HUES48 (cell line): ENCODE results near the gene SMS.
A peak's percentile ranks its signal among the peaks of the same experiment; 100 is the strongest.

ENCODE experiments used
- H3K27ac ChIP-seq: one replicate; pipeline ENCODE4 v1.7.0; 2013; ENCODE audit warnings: low read depth, low read length, inconsistent platforms
- H3K27me3 ChIP-seq: 2 replicates; pipeline ENCODE4 v1.6.1; 2013; ENCODE audit warnings: mild to moderate bottlenecking, low read length; ENCODE audit not compliant: control insufficient read depth, insufficient read depth
- H3K36me3 ChIP-seq: 2 replicates; pipeline ENCODE4 v1.6.1; 2013; ENCODE audit warnings: low read length; ENCODE audit not compliant: control insufficient read depth, insufficient read depth
- H3K4me1 ChIP-seq: 2 replicates; pipeline ENCODE4 v1.6.1; 2013; ENCODE audit warnings: mild to moderate bottlenecking, low read length; ENCODE audit not compliant: control insufficient read depth, insufficient read depth
- H3K4me3 ChIP-seq: 2 replicates; pipeline ENCODE4 v1.5.1; 2013; ENCODE audit warnings: mild to moderate bottlenecking, low read depth, low read length
- H3K9ac ChIP-seq: 2 replicates; pipeline ENCODE4 v1.6.1; 2013; ENCODE audit warnings: mild to moderate bottlenecking, low read depth, low read length, moderate library complexity
- H3K9me3 ChIP-seq: 2 replicates; pipeline ENCODE4 v1.6.1; 2013; ENCODE audit warnings: low read length; ENCODE audit not compliant: control insufficient read depth, insufficient read depth

The SMS gene

DNA sequence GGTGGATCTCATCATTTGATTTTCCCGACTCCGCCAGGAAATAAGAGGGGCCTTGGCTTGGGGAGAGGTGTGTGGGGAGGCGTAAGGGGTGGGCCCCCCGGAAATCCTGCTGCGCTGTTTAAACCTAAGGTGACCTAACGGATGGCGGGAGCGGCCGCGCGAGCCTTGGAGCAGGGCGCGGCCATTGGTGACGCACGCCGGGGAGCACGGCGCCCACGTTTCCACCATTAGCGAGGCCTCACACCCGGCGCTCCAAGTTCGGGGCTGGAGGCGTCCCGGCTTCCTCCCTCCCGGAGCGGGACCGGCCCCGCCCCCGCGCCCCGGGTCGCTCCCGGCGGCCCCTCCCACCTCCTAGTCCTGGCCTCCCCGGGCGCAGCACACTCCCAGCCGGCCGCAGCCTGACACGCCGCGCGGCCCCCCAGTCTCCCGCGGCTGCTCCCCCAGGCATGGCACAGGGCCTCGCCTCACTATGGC lies at the start of gene SMS:
SMS (plus strand) TSS at position 354 of the 474 bp plus-strand sequence; CDS start at position 470, 116 bp downstream.
- peak within 1 kb of the TSS; percentile 81 for H3K9ac ChIP-seq
- 0 out of 2 replicates have a peak, but pooled peaks cover 11% of the 10 kb centered on the region for H3K36me3 ChIP-seq
- peaks cover 41% of the 10 kb centered on the region for H3K4me1 ChIP-seq
- peak within 1 kb of the TSS; percentile 87 for H3K4me3 ChIP-seq
- H3K27me3 ChIP-seq: peaks cover 4% of the 10 kb centered on the region; the same call in 1 of the 2 replicates
- H3K9me3 ChIP-seq: no peaks in the 10 kb centered on the region
- H3K27ac ChIP-seq: peak within 1 kb of the TSS; percentile 72

DNA sequence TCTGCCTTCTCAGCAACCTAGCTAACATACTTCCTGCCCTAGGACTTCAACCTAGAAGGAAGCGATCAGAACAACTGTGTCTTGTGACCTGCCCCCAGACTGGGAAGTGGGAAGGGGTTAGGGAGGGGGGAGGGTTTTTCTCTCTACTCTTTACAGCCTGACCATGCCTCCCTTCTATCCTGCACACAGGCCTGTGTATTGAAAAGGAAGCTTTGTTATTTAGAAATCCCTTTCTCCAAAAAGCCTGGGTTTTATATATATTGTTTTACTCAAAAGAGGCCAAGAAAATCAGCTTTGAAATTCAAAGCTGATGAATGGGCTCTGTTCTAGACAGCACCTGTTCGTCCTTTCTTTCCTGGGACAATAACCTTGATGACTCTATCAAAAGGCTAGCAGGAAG lies 35.2 kb upstream of the SMS start:
- peak overlapping the region; percentile 86 for H3K27ac ChIP-seq
- peaks cover 31% of the 10 kb centered on the region for H3K4me1 ChIP-seq

DNA sequence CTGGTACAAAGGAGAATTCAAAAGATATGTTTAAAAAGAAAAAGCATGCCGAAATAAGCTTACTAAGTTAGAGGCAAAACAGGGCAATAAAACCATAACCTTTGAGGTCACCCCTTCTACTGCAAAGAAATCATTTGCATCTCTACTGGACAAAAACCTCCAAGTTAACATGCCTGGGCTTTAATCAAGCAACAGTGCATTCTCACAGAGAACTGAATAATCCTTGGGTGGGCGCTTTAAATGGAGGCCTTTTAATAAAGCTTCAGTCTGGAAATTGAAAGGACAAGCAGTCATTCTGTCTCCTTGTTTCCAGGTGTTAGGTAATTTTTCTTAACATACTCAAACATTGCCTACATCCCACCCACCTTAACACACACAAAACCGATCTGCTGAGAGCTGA lies 34.6 kb upstream of the SMS start:
- Histone ChIP-seq H3K9ac (no peak overlapping the region), H3K27me3 (no peaks in the 10 kb centered on the region), H3K4me3 (no peak overlapping the region), H3K27ac (peak overlapping the region; percentile 86), H3K36me3 (no peaks in the 10 kb centered on the region), H3K4me1 (peaks cover 31% of the 10 kb centered on the region), H3K9me3 (no peaks in the 10 kb centered on the region)

More for the DNA sequence above, 35.2 kb upstream of the SMS start:
- Histone ChIP-seq H3K9me3 (no peaks in the 10 kb centered on the region), H3K9ac (no peak overlapping the region), H3K4me3 (no peak overlapping the region), H3K36me3 (no peaks in the 10 kb centered on the region), H3K27me3 (no peaks in the 10 kb centered on the region)

DNA sequence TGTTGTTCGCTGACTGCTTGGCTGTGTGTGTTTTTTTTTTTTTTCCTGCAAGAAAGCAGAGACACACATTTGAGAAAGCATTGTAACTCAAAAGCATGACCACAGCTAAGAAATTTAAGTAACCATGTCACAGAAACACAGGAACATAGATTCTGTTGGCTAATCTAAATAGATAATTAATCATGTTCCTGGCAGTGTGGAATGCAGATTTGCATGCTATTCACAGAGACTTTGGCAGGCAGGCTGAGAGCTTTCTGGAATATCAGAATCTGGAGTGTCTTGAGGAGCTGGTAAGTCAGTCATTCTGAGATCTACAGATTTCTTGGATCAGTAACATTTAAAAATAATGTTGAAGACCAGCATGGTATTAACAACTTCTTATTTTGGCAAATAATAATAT lies 33.2 kb upstream of the SMS start:
- Histone ChIP-seq H3K9me3 (no peaks in the 10 kb centered on the region), H3K4me3 (no peak overlapping the region), H3K36me3 (no peaks in the 10 kb centered on the region), H3K27me3 (no peaks in the 10 kb centered on the region), H3K27ac (no peak overlapping the region), H3K9ac (no peak overlapping the region; the same call in 1 of the 2 replicates), H3K4me1 (peaks cover 31% of the 10 kb centered on the region)

DNA sequence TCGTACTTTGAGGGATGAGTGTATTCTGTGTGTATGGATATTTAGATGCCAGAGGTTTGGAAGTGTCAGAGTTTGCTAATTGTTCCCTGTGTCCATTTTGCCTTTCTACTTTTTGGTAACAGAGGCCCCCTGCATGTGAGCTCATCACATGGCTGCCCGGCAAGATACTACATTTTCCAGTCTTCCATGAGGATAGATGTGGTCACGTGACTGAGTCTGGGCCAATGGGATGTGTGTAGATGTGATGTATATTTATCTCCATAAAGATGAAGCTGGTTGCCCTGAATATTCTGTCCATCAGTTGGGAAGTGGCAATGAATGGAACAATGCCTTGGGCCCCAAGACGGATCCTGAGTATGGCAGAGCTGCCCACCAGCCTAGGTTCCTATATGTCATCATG lies 29.0 kb upstream of the SMS start:
- peaks cover 10% of the 10 kb centered on the region; the same call in 1 of the 2 replicates for H3K4me1 ChIP-seq
- no peaks in the 10 kb centered on the region for H3K27me3 ChIP-seq
- no peak overlapping the region for H3K4me3 ChIP-seq
- H3K9ac ChIP-seq: no peak overlapping the region
- no peaks in the 10 kb centered on the region for H3K9me3 ChIP-seq
- H3K27ac ChIP-seq: no peak overlapping the region
- no peaks in the 10 kb centered on the region for H3K36me3 ChIP-seq

DNA sequence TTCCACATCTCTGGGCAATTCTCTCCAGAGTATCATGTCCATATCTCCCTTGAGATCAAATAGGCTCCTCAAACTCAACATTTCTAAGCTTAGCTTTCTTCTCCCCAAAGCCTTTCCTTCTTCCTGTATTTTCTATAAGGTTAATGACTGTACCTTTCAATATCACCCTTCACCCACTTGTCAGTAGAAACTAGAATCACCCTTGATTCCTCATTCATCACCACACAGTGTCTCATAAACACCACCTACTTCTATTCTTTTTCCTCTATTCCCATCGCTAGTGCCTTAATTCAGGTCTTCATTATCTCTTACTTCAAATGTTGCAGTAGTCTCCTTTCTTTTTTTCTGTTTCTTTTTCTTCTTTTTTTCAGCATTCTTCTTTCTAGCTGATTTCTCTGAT lies 28.3 kb upstream of the SMS start:
- H3K36me3 ChIP-seq: no peaks in the 10 kb centered on the region
- no peak overlapping the region for H3K9ac ChIP-seq
- H3K4me3 ChIP-seq: no peak overlapping the region
- H3K9me3 ChIP-seq: no peaks in the 10 kb centered on the region
- no peak overlapping the region for H3K27ac ChIP-seq
- H3K4me1 ChIP-seq: peaks cover 5% of the 10 kb centered on the region; the same call in 1 of the 2 replicates
- H3K27me3 ChIP-seq: no peaks in the 10 kb centered on the region

DNA sequence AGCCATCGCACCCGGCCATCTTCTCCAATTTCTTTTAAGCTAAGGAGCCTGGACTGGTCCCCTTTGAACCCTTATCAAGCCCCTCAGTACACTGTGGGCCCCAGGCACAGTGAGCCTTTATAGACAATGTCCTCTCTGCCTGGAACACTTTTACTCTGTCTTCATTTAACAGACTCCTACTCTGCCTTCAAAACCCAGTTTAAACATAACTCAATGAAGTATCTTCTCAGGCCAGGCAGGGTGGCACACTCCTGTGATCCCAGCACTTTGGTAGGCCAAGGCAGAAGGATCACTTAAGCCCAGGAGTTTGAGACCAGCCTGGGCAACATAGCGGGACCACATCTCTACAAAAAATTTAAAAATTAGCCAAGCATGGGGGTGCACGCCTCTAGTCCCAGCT lies 27.5 kb upstream of the SMS start:
- no peaks in the 10 kb centered on the region for H3K27me3 ChIP-seq
- H3K9ac ChIP-seq: no peak overlapping the region

DNA sequence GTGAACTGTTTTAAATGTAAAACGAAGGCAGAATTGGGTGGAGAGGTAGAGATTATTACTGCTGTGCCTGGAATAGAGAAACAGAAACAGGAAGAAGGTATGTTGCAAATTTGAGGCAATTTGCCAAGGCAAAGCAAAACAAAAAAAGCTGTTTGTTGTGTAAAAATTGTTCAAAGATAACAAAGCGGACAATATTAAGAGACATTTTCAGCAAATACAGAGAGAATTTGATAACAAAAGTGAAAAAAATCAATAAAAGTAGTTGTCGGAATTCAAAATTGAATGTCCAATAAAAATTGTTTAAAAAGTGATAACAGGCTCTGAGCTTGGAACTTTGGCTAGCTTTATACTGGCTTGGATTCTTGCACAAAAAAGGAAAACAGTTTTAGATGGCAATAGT lies 14.4 kb upstream of the SMS start:
- Histone ChIP-seq H3K27me3 (no peaks in the 10 kb centered on the region), H3K9me3 (no peaks in the 10 kb centered on the region), H3K4me3 (no peak overlapping the region), H3K9ac (no peak overlapping the region; the same call in 1 of the 2 replicates), H3K4me1 (peaks cover 25% of the 10 kb centered on the region), H3K36me3 (no peaks in the 10 kb centered on the region), H3K27ac (peak overlapping the region; percentile 83)

More for the DNA sequence above, 27.5 kb upstream of the SMS start:
- Histone ChIP-seq H3K36me3 (no peaks in the 10 kb centered on the region), H3K27ac (no peak overlapping the region), H3K9me3 (no peaks in the 10 kb centered on the region), H3K4me3 (no peak overlapping the region), H3K4me1 (no peaks in the 10 kb centered on the region)

DNA sequence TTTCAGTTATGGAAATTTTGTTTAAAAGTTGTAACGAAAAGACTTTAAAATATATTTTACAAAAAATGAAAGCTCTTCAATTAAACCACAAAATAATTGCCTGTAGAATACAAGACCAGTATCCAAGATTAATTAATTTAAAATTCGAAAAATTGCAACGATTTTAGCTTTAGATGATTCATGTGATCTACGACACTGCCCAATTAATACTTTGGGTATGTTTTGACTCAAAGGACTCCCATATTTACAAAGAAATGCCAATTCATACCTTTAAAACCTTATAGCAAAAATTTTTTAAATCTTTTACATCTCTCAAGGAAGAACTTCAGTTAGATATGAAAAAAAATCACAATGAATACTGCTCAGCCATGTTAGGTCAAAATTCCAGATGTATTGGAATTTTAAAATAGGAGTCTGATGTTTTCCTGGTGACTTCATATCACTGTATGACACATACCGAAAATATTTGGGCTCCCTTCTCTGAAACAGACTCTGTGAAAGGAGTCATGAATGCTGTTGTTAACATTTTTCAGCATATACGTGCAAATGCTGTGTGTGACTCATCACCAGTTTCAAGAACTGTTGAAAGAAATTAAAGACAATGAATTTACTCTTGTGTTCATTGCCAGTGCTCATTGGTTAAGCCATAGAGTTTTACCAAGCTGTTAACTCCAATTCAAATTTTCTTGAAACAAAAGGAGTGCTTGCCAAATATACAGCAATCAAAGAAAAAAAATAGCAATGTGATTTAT lies 13.8 kb upstream of the SMS start:
- Histone ChIP-seq H3K9me3 (no peaks in the 10 kb centered on the region), H3K4me1 (peaks cover 25% of the 10 kb centered on the region), H3K27ac (peak overlapping the region; percentile 83), H3K27me3 (no peaks in the 10 kb centered on the region), H3K4me3 (no peak overlapping the region; the same call in 1 of the 2 replicates), H3K36me3 (no peaks in the 10 kb centered on the region), H3K9ac (peak overlapping the region; percentile 7; the same call in 1 of the 2 replicates)

DNA sequence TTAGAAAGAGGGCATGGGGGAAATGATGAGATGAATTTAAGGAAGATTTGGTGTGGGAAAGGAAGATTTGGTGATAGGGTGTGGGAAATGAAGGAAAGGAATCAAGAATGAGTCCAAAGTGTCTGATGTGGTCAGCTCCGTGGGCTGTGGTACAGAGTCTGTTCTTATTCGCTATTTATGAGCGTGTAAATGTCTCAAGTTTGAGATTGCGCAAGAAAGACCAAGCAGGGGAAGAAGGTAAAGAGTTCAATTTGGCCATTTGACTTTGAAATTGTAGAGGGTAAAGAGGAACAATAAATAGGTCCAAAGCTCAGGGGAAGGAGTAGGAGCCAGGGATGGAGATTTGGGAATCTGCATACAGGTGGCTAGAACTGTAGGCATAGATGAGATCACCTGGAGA lies 11.3 kb upstream of the SMS start:
- Histone ChIP-seq H3K9ac (no peak overlapping the region), H3K9me3 (no peaks in the 10 kb centered on the region), H3K27me3 (no peaks in the 10 kb centered on the region), H3K4me1 (peaks cover 25% of the 10 kb centered on the region), H3K4me3 (no peak overlapping the region), H3K27ac (no peak overlapping the region), H3K36me3 (no peaks in the 10 kb centered on the region)

DNA sequence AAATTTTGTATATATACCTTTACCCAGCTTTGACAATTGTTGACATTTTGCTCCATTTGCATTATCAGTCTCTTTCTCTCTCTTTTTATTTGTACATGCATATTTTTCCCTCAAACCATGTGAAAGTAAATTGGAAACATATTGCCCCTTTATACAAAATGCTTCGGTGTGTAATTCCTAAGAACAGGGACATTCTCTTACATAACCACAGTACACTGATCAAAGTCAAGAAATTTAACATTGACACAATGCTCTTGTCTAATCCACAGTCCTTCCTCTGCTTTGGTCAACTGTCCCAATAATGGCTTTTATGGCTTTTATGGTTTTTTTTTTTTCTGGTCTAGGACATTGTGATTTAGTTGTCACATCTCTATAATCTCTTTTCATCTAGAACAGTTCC lies 9.5 kb upstream of the SMS start:
- Histone ChIP-seq H3K4me1 (peaks cover 19% of the 10 kb centered on the region), H3K9me3 (no peaks in the 10 kb centered on the region), H3K36me3 (no peaks in the 10 kb centered on the region), H3K4me3 (no peak overlapping the region), H3K9ac (no peak overlapping the region), H3K27me3 (no peaks in the 10 kb centered on the region), H3K27ac (no peak overlapping the region)
